GM12878 (cell line): Measurements from ENCODE around the gene GSAP. TPM values are rescaled to one million over a fixed set of nuclear protein-coding genes. Genes with fewer than 3 reads are reported as not detected.

Source experiments
- ATAC-seq: fragments of 200-7000 bp; cut with Tn5 transposase; 3 replicates; pipeline ENCODE4 v1.9.1; 2020; ENCODE audit warnings: mild to moderate bottlenecking, moderate library complexity
- BruUV-seq: library from RNA; stranded (reverse); fragments of 400-500 nt; replicated peaks from 2 replicates; lab custom pipeline; 2021; lab: Mats Ljungman, UMichigan
- CTCF ChIA-PET: fragments of 300-600 bp; sonication (Branson Sonifier 250); formaldehyde crosslinking; extraction: SDS; loops from one replicate; lab custom pipeline; 2021; ENCODE audit warnings: inconsistent platforms; lab: Yijun Ruan, JAX
- POLR2A ChIA-PET: fragments of 350-600 bp; formaldehyde crosslinking; extraction: SDS; loops from one replicate; lab custom pipeline; 2021; ENCODE audit warnings: inconsistent platforms; lab: Charles Lee
- RAD21 ChIA-PET: fragments of 300-600 bp; sonication (Branson Sonifier 250); formaldehyde crosslinking; loops from one replicate; lab custom pipeline; 2023; ENCODE audit warnings: antibody characterized with exemption; ENCODE audit not compliant: unreplicated experiment; lab: Charles Lee
- SMC1A ChIA-PET: fragments of 300-600 bp; sonication (Branson Sonifier 250); formaldehyde crosslinking; loops from one replicate; lab custom pipeline; 2023; ENCODE audit not compliant: unreplicated experiment, uncharacterized antibody; lab: Charles Lee
- DNase-seq: peaks from one replicate; pipeline ENCODE4 v3.0.0-alpha.2; 2011; ENCODE audit warnings: low read depth, low spot score
- FAIRE-seq: peaks from 3 replicates; lab custom pipeline; 2011; peaks lifted over from hg19 to GRCh38; lab: Jason Lieb, UNC
- H2AFZ ChIP-seq: 2 replicates; pipeline ENCODE4 v1.6.0; 2011; ENCODE audit warnings: low read depth, low read length, control low read depth; ENCODE audit not compliant: control insufficient read depth
- H3K27ac ChIP-seq: 2 replicates; pipeline ENCODE4 v1.5.1; 2011; ENCODE audit warnings: control low read depth; ENCODE audit not compliant: control insufficient read depth, insufficient read depth
- H3K27me3 ChIP-seq, 2 experiments: replicated peaks in 1 of 2; 2 replicates each; pipeline versions ENCODE4 v1.6.0 to v1.6.1; 2011; ENCODE audit warnings: low read length in 1 of 2; ENCODE audit not compliant: control insufficient read depth in 2 of 2, insufficient read depth in 2 of 2
- H3K36me3 ChIP-seq, 2 experiments: 2 replicates each; pipeline ENCODE4 v1.5.1; 2011; ENCODE audit warnings: low read length in 1 of 2; ENCODE audit not compliant: control insufficient read depth in 2 of 2, insufficient read depth in 2 of 2
- H3K4me1 ChIP-seq: 2 replicates; pipeline ENCODE4 v1.6.1; 2011; ENCODE audit warnings: mild to moderate bottlenecking, low read length, moderate library complexity, mixed read lengths; ENCODE audit not compliant: control insufficient read depth, insufficient read depth
- H3K4me2 ChIP-seq: 2 replicates; pipeline ENCODE4 v1.6.0; 2011; ENCODE audit warnings: control low read depth; ENCODE audit not compliant: control insufficient read depth, insufficient read depth
- H3K4me3 ChIP-seq: fragments of 200-600 bp; sonication (generic); 2 replicates; pipeline ENCODE4 v1.5.1; 2016
- H3K79me2 ChIP-seq: 2 replicates; pipeline ENCODE4 v1.6.0; 2011; ENCODE audit warnings: low read length; ENCODE audit not compliant: control insufficient read depth, insufficient read depth
- H3K9ac ChIP-seq: 2 replicates; pipeline ENCODE4 v1.8.0; 2011; ENCODE audit warnings: low read length, control low read depth, mixed read lengths; ENCODE audit not compliant: control insufficient read depth, insufficient read depth
- H3K9me3 ChIP-seq: replicated peaks from 3 replicates; pipeline ENCODE4 v1.5.1; 2011; ENCODE audit warnings: mild to moderate bottlenecking, low read length; ENCODE audit not compliant: control insufficient read depth, insufficient read depth
- H4K20me1 ChIP-seq: 2 replicates; pipeline ENCODE4 v1.6.0; 2011; ENCODE audit not compliant: control insufficient read depth, insufficient read depth
- HDAC2 ChIP-seq: fragments of 200-600 bp; sonication (generic); IDR thresholded peaks from 2 replicates; pipeline ENCODE4 v1.6.1; 2017
- LARP7 ChIP-seq: fragments of 450-650 bp; IDR thresholded peaks from 2 replicates; pipeline ENCODE4 v1.6.1; 2017; ENCODE audit warnings: mild to moderate bottlenecking
- MEF2A ChIP-seq: IDR thresholded peaks from 2 replicates; pipeline ENCODE4 v1.6.1; 2011; ENCODE audit warnings: low read depth, mild to moderate bottlenecking, low read length, moderate library complexity; ENCODE audit not compliant: insufficient read depth
- SUPT20H ChIP-seq: IDR thresholded peaks from 2 replicates; pipeline ENCODE4 v1.6.1; 2011; ENCODE audit warnings: low read depth, mild to moderate bottlenecking, low read length, moderate library complexity, borderline replicate concordance; ENCODE audit not compliant: control insufficient read depth
- ZNF274 ChIP-seq: IDR thresholded peaks from one replicate; pipeline ENCODE4 v1.8.0; 2011; ENCODE audit not compliant: insufficient read length, insufficient read depth
- WGBS: methylation state at CpG from one replicate; pipeline ENCODE4 v1.1.6; 2016; ENCODE audit warnings: low lambda C conversion rate; ENCODE audit not compliant: insufficient replicate concordance, insufficient coverage; ENCODE audit errors: missing lambda C conversion rate; 5-methylcytosine and 5-hydroxymethylcytosine counted together
- in situ Hi-C: fragments of 300-500 bp; cut with MboI; formaldehyde crosslinking; loops from 9 replicates; pipeline ENCODE4 v1.14.3; 2018; ENCODE audit warnings: mixed read lengths
- intact Hi-C: fragments of 100-400 bp; cut with micrococcal nuclease; formaldehyde crosslinking; loops from one replicate; pipeline ENCODE4 v1.14.2; 2022; ENCODE audit not compliant: unreplicated experiment
- polyA plus RNA-seq, 11 experiments: library from polyadenylated mRNA; depleted of rRNA in 4 of 11; unstranded in 6 of 11; stranded (reverse) in 5 of 11; fragments of >200 nt; fragmentation: Nextera tagmentation in 4 of 11; fragmentation: Illumina TruSeq in 1 of 11; extraction: Ambion mirVana in 4 of 11; extraction: Trizol in 1 of 11; gene quantifications; 1 replicate in 1 of 11; 2 replicates in 10 of 11; pipeline versions ENCODE4 v1.2.1 to v1.2.3, GENCODE V29; 2011 to 2016; ENCODE audit warnings: inconsistent platforms in 2 of 11, missing spikeins in 2 of 11, low read depth in 1 of 11
- total RNA-seq, 4 experiments: library from RNA; depleted of rRNA in 3 of 4; stranded (reverse); fragments of >200 nt in 3 of 4; fragmentation: Illumina TruSeq in 1 of 4; extraction: Trizol in 1 of 4; gene quantifications; 2 replicates each; pipeline versions ENCODE4 v1.2.1 to v1.2.3, GENCODE V29; 2013 to 2021
- TF ChIP-seq, protein P1 (sequence below): fragments of 450-650 bp; IDR thresholded peaks from 2 replicates; pipeline ENCODE4 v1.6.1; 2017; ENCODE audit warnings: mild to moderate bottlenecking, moderate library complexity
- TF ChIP-seq, protein P2 (sequence below): fragments of 450-650 bp; IDR thresholded peaks from 2 replicates; pipeline ENCODE4 v1.6.1; 2017; ENCODE audit warnings: borderline replicate concordance

Gene GSAP
- total and polyA plus RNA-seq, 10 of the 15 experiments (the other 5 are each of a cell fraction or from before 2014, with no cell fraction given) = 6.6 to 38.1 (median 21.8) TPM

DNA sequence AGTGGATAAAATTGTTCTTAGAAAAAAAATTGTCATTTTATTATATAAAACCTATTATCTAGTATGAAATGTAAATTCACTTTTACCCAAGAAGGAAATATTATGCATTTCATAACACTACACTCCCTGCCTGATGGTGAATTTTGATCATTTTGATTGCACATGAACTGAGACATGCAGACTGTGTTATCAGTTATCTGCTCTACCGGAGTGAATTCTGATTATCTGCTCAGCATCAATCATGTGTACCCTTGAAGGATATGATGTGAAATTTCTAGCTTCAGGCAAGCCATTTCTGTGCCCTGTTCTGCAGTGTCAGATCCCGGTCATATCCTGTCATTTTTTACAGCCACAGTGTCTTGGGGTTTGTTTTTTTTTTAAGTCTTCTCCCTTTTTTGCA lies 131.5 kb downstream of the GSAP start (continued):
- TF ChIP-seq, protein P1, sequence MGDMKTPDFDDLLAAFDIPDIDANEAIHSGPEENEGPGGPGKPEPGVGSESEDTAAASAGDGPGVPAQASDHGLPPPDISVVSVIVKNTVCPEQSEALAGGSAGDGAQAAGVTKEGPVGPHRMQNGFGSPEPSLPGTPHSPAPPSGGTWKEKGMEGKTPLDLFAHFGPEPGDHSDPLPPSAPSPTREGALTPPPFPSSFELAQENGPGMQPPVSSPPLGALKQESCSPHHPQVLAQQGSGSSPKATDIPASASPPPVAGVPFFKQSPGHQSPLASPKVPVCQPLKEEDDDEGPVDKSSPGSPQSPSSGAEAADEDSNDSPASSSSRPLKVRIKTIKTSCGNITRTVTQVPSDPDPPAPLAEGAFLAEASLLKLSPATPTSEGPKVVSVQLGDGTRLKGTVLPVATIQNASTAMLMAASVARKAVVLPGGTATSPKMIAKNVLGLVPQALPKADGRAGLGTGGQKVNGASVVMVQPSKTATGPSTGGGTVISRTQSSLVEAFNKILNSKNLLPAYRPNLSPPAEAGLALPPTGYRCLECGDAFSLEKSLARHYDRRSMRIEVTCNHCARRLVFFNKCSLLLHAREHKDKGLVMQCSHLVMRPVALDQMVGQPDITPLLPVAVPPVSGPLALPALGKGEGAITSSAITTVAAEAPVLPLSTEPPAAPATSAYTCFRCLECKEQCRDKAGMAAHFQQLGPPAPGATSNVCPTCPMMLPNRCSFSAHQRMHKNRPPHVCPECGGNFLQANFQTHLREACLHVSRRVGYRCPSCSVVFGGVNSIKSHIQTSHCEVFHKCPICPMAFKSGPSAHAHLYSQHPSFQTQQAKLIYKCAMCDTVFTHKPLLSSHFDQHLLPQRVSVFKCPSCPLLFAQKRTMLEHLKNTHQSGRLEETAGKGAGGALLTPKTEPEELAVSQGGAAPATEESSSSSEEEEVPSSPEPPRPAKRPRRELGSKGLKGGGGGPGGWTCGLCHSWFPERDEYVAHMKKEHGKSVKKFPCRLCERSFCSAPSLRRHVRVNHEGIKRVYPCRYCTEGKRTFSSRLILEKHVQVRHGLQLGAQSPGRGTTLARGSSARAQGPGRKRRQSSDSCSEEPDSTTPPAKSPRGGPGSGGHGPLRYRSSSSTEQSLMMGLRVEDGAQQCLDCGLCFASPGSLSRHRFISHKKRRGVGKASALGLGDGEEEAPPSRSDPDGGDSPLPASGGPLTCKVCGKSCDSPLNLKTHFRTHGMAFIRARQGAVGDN = no peak
- TF ChIP-seq, all 136 proteins: peak for 0

DNA sequence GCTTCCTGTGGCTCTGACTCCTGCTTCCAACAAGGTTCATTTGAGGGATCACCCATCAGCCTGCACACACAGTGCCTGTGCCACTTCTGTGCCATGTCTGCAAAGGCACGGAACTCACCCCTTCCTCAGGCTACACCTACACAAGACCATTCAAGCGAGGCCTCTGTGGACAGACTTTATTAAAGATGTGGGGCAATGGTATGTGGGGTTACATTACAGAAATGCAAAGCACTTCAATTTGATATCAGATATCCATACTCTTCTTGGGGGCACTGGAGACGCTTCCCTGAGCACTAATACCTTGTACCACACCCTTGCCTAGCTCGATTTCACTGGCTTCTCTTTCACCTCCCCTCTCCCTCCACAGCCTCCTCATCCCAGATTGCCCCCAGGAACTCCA lies 132.1 kb downstream of the GSAP start:
- Histone ChIP-seq H3K79me2 (no peaks in the 10 kb centered on the region), H3K36me3 (no peaks in the 10 kb centered on the region), H3K4me1 (no peaks in the 10 kb centered on the region), H3K9ac (no peak overlapping the region), H3K4me2 (no peak overlapping the region), H3K4me3 (no peak overlapping the region), H3K27ac (no peak overlapping the region), H3K9me3 (no peaks in the 10 kb centered on the region; the same call in 1 of the 3 replicates), H3K27me3 (no peaks in the 10 kb centered on the region), H4K20me1 (no peaks in the 10 kb centered on the region), H2AFZ (no peak overlapping the region)
- CTCF ChIA-PET = no interaction called here
- intact Hi-C loops (no loop called here), in situ Hi-C loops (no loop called here)
- SMC1A ChIA-PET = no interaction called here
- ATAC-seq (no peak), FAIRE-seq (no peak), DNase-seq (no peak)
- RAD21 ChIA-PET = interaction anchor here (1.1 kb wide), 1 partner anchor 48 kb away, joined by 4 read pairs; no protein-coding TSS in a partner anchor
- WGBS = 74% methylated on average over 4 of the region's 4 CpGs
- BruUV-seq = no TSS peak
- POLR2A ChIA-PET = no interaction called here
- TF ChIP-seq ZNF274 (no peak), HDAC2 (no peak), MEF2A (no peak), LARP7 (no peak), SUPT20H (no peak)
- TF ChIP-seq, protein P2, sequence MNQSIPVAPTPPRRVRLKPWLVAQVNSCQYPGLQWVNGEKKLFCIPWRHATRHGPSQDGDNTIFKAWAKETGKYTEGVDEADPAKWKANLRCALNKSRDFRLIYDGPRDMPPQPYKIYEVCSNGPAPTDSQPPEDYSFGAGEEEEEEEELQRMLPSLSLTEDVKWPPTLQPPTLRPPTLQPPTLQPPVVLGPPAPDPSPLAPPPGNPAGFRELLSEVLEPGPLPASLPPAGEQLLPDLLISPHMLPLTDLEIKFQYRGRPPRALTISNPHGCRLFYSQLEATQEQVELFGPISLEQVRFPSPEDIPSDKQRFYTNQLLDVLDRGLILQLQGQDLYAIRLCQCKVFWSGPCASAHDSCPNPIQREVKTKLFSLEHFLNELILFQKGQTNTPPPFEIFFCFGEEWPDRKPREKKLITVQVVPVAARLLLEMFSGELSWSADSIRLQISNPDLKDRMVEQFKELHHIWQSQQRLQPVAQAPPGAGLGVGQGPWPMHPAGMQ = no peak
